ENCODE results near the gene ELOVL2. TPM values are rescaled to one million over a fixed set of nuclear protein-coding genes. Genes with fewer than 3 reads are reported as not detected.

The ELOVL2 gene
- total RNA-seq, 2 experiments from 2014 or later = not detected

- no peak overlapping the region for H3K4me3 ChIP-seq (ENCODE audit: low read length)
- Mint-ChIP-seq H3K27ac (no peak overlapping the region), H3K4me3 (no peak overlapping the region), H3K9me3 (no peaks in the 10 kb centered on the region), H3K27me3 (peaks cover 16% of the 10 kb centered on the region), H3K4me1 (ENCODE audit: low read depth) (no peaks in the 10 kb centered on the region), H3K36me3 (ENCODE audit: low read depth) (no peaks in the 10 kb centered on the region)
- DNase-seq (no peak), ATAC-seq (ENCODE audit: poor library complexity) (no peak)
- POLR2A ChIA-PET = no interaction called here
- TF ChIP-seq CTCF (IDR thresholded peaks at IDR 0.05) = no peak
- no peaks in the 10 kb centered on the region for H3K36me3 ChIP-seq (ENCODE audit: insufficient read depth, low read length)
- H3K27ac ChIP-seq (ENCODE audit: low read depth in 1 of 2, low read length in 2 of 2) = no peak overlapping the region
- no peaks in the 10 kb centered on the region for H3K9me3 ChIP-seq (ENCODE audit: control insufficient read depth in 1 of 2, insufficient read depth in 1 of 2, low read length in 2 of 2)
- peaks cover 10 to 17% of the 10 kb centered on the region in 2 experiments for H3K27me3 ChIP-seq (ENCODE audit: control insufficient read depth in 1 of 2, insufficient read depth in 2 of 2, low read length in 2 of 2)
- H3K4me1 ChIP-seq (ENCODE audit: insufficient read depth, low read length) = no peaks in the 10 kb centered on the region
- CTCF ChIA-PET = no interaction called here
- intact Hi-C loops (cut with DNase I, micrococcal nuclease) = no loop called here
These were observed 96.1 kb downstream of the ELOVL2 start for GRCh38 chr6:10947966-10948365.

DNA sequence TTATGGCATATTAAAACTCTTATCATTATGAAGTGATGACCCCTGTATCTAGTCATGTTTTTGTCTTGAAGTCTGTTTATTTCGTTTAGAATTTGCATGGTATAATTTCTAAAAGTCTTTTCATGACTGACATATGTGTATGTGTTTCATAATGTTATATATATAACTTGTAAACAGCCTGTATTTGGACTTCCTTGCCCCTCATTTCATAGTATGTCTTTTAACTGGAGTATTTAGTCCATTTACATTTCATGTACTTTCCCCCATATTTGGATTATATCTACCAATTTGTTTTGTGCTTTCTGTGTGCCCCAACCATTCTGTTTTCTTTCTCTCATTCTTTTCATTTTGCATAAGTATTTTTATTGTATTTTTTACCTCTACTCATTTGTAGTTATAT is 98.3 kb downstream of the ELOVL2 start:
- peaks cover 3 to 6% of the 10 kb centered on the region in 2 experiments for H3K27me3 ChIP-seq (ENCODE audit: control insufficient read depth in 1 of 2, insufficient read depth in 2 of 2, low read length in 2 of 2)
- Mint-ChIP-seq H3K4me3 (no peak overlapping the region), H3K27ac (no peak overlapping the region), H3K4me1 (ENCODE audit: low read depth) (no peaks in the 10 kb centered on the region), H3K27me3 (peaks cover 16% of the 10 kb centered on the region), H3K36me3 (ENCODE audit: low read depth) (no peaks in the 10 kb centered on the region), H3K9me3 (no peaks in the 10 kb centered on the region)
- no peak for TF ChIP-seq CTCF (IDR thresholded peaks at IDR 0.05)
- intact Hi-C loops (cut with DNase I, micrococcal nuclease) = no loop called here
- no peaks in the 10 kb centered on the region for H3K4me1 ChIP-seq (ENCODE audit: insufficient read depth, low read length)
- H3K4me3 ChIP-seq (ENCODE audit: low read length) = no peak overlapping the region
- CTCF ChIA-PET = no interaction called here
- ATAC-seq (ENCODE audit: poor library complexity) (no peak), DNase-seq (no peak)
- H3K9me3 ChIP-seq (ENCODE audit: control insufficient read depth in 1 of 2, insufficient read depth in 1 of 2, low read length in 2 of 2) = no peaks in the 10 kb centered on the region
- H3K36me3 ChIP-seq (ENCODE audit: insufficient read depth, low read length) = no peaks in the 10 kb centered on the region
- no peak overlapping the region for H3K27ac ChIP-seq (ENCODE audit: low read depth in 1 of 2, low read length in 2 of 2)
- POLR2A ChIA-PET = no interaction called here

GRCh38 chr6:10939840-10940239 is 104.3 kb downstream of the ELOVL2 start:
- no peak overlapping the region for H3K27ac Mint-ChIP-seq
- no peaks in the 10 kb centered on the region for H3K4me1 Mint-ChIP-seq (ENCODE audit: low read depth)
- H3K36me3 Mint-ChIP-seq (ENCODE audit: low read depth) = no peaks in the 10 kb centered on the region
- ATAC-seq (ENCODE audit: poor library complexity) = no peak
- Histone ChIP-seq H3K27me3 (ENCODE audit: control insufficient read depth in 1 of 2, insufficient read depth in 2 of 2, low read length in 2 of 2) (no peaks in the 10 kb centered on the region), H3K9me3 (ENCODE audit: control insufficient read depth in 1 of 2, insufficient read depth in 1 of 2, low read length in 2 of 2) (no peaks in the 10 kb centered on the region), H3K36me3 (ENCODE audit: insufficient read depth, low read length) (no peaks in the 10 kb centered on the region), H3K4me3 (ENCODE audit: low read length) (no peak overlapping the region), H3K4me1 (ENCODE audit: insufficient read depth, low read length) (no peaks in the 10 kb centered on the region), H3K27ac (ENCODE audit: low read depth in 1 of 2, low read length in 2 of 2) (no peak overlapping the region)
- peaks cover 7% of the 10 kb centered on the region for H3K27me3 Mint-ChIP-seq
- no peak overlapping the region for H3K4me3 Mint-ChIP-seq
- peaks cover 4% of the 10 kb centered on the region for H3K9me3 Mint-ChIP-seq
- no peak for DNase-seq
- ChIA-PET CTCF (interaction anchor here (1.8 kb wide), 1 partner anchor 15 kb away, joined by 4 read pairs; no protein-coding TSS in a partner anchor), POLR2A (no interaction called here)
- intact Hi-C loops (cut with DNase I, micrococcal nuclease) = no loop called here
- no peak for TF ChIP-seq CTCF (IDR thresholded peaks at IDR 0.05)

All from CD4-positive, alpha-beta T cell (primary cell).